HG03442 (cell line): ENCODE measurements around the gene SEPTIN5.

Source experiments
- ATAC-seq: cut with Tn5 transposase; IDR thresholded peaks from one replicate; pipeline ENCODE4 v1.9.1; 2021; ENCODE audit warnings: mild to moderate bottlenecking, moderate library complexity; ENCODE audit not compliant: unreplicated experiment

The SEPTIN5 gene

DNA sequence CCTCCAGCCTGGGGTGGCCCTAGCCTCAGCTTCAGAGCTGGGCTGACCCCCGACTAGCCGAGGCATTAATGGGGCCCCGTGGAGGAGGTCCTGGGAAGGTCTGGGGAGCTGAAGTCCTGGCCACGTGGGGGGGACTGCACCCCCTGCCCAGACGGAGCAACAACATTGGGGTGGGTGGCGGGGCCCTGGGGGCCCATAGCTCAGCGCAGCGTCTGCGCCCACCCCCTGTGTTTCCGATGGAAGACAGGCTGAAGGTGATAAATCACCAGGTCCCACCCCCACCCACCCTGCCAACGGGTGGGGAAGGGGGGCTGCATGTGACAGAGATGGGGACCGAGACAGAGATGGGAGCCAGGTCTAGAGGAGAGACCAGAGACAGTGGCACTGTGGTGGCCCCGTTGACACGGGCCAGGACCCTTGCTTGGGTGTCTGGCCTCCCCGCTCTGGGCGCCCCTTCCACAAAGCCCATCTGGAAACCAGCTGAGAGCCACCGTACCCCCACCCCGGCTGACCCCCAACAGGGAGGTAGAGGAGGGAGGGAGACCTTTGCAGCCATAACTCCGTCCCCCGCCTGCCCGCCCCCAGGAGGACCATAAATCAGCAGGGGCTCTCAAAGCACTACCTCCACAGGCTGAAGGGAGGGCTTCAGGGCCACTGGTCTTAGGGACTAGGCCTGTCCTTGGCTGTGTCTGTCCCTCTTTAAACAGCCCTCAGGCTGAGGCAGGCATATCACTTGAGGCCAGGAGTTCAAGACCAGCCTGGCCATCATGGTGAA is 17.2 kb downstream of the SEPTIN5 start:
- no peak for ATAC-seq

DNA sequence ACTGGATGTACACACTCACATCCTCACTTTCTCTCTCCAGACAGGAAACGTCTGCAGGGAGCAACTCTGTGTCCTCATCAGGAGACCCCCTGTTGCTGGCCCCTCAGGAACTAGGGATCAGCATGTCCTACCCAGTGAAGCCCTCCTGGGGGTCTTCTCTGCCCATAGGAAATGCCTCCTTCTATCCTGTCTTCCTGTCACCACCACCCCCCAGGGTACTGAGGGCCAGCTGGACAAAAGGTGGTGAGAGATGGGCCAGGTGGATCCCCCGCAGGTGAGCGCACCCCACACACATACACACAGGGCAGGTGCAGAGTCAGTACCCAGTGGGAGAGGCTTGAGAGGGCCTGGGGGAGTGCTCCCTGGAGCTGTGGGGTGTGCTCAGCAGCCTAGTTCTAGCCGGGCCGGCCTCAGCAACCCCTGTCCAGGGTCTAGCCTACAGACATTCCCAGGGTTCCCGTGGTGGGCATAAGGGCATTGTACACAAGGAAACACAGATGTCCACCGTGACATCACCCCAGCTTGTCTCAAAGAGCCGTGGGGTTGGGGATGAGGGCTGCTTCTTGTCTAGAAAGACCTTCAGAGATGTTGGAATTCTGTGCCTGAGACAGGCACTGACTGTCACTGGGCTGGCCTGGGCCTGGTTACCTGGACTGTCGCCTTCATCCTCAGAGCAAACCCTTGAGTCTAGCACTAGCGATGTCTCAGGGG is 18.3 kb downstream of the SEPTIN5 start:
- ATAC-seq, result no peak

DNA sequence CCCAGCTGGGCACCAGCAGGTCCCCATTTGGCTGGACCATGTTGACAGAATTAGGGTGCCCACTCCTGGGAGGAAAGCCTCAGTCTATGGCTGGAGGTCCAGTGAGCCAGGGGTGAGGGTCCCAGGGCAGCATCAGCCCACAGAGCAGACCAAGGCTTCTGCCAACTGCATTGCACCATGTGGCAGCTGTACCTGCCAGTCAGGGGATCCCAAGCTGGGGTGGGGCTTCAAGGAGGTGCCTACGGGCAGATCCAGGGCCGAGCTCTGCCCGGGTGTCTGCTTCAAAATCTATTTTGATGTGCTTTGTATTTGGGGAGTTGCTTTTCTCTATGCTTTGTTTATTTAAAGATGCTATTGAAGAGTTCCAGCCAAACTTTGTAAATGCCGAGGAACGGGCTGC is 19.5 kb downstream of the SEPTIN5 start:
- ATAC-seq, result no peak

DNA sequence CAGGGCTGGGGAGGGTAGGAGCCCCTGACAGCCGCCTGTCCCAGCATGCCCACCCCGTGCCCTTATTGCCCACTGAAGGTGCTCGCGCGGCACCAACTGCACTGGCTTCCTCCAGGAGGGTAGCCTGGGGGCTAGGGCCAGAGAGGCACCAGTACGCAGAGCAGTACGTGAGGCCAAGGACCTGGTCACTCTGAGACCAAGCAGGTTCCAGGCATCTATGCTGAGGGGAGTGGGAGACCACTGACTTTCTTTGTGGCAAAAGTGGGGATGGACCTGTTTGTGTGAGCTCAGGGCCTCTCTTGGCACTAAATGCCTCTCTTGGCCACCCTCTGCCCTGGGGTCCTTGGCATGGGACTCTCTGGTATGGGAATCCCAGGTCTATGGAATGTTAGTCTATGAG is 19.9 kb downstream of the SEPTIN5 start:
- ATAC-seq, result no peak

DNA sequence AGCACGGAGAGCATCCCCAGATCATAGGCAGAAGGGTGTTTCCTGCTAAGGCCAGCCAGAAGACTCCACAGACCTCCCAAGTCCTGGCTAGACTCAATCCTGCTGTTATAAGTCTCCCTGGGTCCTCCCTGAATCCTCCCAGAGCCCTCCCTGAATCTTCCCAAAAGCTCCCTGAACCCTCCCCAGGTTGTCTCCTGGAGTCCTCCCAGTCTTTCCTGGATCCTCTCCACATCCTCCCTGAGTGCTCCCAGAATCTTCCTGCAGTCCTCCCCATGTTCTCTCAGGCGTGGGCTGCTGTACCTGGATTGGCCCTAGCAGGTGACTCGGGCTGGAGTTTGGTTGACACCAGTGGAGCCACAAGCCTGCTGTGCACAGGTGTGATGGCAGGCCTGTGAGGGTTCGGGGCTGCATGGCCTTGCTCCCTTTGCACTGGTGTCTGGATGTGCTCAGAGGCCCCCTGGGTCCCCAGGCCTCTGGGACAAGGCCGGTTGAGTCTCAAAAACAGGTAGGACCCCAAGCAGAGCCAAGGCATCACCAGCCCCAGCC is 20.6 kb downstream of the SEPTIN5 start:
- no peak for ATAC-seq

DNA sequence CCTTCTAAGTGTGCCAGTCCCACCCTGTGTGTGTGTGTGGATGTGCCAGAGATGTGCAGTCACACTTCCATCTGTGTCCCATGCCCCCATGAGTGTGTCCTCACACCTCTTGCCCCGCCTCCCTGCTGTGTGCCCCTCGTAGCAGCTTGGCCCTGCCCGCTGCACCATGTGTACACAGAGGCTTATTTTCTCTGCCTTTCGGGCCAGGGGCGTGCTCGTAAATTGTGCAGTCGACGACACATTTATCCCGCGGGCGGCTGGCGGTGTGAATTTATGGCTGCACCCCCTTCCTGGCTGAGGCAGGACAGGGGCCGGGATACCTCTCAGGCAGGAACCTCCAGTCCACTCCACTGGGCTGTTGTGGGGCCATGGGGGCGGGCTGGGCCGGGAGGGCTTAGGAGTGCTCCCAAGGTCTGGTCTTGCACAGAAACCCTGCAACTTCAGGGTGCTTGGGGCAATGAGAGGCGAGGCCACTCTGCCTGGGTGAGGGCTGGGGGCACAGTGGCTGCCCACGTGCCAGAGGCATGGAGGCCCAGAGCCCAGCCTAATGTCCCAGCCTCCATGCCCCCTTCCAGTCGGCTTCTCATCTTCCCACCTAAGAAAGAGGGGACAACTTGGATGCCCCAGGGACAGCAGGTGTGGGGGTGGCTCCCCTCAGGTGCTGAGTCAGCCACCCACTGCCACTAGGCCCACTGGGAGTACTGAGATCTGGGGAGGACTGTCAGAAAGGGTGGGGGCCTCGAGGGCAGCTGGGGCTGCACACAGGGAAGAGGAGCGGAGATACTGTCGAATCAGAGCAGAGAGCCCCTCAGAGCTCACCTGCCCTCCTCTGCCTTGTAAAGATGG is 21.6 kb downstream of the SEPTIN5 start:
- ATAC-seq, result no peak

DNA sequence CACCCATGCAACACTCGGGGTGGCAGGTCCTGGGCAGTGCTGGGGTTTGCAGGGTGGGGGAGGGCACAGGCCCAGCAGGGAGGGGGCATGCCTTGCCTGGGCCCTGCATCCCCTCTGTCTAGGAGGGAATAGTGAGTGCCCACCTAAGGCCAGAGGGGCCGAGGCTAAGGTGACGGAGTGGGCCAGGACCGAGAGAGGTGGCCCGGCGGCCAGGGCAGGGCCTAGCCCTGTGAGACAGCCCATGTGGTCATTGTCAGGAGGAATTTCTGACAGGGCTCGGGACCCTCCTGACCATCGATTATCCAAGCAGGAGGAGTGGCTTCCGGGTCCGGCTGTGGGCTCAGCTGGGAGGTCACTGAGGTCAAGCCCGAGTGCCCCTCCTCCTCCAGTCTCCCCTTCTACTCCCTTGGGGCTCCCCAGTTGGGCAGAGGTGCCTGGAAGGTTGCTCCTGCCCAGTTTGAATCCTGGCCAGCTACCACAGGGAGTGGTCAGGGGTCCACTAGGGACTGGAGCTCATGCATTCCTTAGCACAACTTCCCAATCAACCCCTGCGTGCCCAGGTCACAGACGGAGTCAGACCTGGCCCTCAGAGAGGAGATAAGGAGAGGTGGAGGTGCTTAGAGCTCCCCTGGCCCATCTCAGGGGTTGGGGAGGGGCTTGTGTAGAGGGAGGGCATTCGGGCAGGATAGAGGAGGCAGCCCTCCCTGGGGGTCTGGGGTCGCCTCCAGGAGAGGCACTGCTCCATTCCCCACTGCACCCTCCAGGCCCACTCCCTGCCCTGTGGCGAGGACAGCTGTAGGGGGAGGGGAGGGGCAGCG is 23.8 kb downstream of the SEPTIN5 start:
- no peak for ATAC-seq

DNA sequence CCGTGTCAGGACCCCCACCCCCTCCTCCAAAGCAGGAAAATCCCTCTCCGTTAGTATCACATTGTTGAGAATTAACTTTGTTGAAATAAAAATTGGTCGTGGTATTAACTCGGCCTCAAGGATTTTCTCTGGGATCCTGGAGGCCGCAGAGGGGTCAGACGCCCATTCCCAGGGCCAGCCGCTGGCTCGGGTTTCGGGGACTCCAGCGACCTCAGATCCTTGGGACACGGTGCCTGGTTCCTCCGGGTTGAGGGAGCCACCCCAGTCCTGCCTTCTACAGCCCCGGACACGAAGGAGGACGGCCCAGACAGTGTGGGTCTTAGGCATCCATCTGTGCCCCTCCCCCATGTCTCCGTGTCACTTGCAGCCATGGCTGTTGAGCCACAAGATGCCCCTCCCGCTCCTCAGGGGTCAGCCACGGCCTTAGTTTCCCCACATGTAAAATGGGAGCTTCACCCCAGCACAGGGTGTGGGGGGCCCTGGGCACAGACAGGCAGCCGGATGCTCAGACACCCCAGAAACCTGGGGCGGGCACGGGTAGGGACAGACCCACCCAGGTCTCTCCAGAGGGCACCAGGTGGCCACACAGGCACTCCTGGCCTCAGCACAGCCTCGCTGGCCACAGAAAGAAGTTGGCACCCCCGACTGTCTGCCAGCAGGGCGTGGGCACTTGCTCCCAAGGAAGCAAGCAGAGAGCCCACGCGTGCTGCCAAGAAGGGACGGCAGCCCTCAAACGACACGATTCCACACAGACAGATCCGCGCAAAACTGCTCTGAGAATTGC is 24.6 kb downstream of the SEPTIN5 start:
- no peak for ATAC-seq

DNA sequence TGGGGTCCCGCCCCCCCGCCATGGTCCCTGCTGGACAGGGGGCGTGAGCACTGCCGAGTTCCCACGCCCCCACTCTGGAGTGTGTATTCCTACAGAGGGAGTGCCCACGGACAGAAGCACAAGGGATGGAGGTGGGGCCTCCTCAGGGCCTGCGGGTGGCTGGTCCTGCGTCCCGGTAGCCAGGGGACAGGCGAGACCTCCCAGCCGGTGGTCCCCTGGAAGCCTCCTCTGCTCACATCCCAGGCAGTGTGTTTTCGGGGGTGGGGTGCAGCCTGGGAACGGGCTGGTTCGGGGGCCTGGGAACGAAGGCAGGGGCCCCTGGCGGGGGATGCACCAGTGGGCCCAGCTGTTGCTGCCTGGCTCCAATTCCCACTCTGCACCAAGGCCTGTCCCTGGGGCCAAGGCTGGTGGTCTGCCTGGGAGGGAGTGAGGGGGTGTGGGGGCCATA is 25.2 kb downstream of the SEPTIN5 start:
- no peak for ATAC-seq

DNA sequence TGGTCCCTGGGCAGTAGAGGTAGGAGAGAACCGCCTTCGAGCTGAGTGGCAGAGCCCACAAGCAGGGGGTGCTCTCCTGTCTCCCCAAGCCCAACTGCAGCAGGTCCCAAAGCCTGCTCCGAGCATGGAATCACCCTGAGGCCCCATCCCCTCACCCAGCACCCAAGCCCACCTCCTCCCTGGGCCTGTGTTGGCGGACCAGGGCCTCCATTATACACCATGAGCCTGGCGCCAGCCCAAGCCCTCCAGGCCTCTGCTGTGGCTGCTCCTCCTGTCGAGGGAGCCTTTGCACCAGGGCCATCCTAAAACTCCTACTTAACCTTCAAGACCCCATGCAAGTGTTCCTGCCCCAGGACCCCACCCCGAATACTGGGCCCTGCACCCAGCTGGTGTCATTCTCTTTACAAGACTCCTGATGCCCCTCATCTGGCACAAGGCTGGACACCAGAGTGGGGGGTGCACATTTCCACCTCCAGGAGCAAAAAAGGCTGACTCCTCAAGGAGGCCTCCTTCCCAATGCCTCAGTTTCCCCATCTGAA is 25.7 kb downstream of the SEPTIN5 start:
- ATAC-seq, result no peak

DNA sequence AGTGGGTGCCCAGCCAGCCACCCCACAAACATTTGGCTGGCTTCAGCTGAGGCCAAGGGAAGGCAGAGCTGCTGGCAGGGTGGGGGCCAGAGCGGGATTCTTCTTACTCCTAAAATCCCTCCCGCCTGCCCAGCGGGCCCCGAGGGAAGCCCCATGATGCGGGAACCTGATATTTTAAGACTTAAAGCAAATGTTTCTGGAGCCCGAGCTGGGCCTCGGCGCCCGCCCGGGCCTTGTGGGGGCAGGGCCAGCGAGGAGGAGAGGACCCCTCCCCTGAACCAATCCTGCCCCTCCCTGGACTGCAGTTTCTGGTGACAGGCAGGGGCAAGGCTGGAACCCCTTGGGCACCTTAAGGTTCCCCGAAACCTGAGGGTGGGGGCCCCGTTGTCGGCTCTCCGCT is 26.3 kb downstream of the SEPTIN5 start:
- ATAC-seq, result no peak

DNA sequence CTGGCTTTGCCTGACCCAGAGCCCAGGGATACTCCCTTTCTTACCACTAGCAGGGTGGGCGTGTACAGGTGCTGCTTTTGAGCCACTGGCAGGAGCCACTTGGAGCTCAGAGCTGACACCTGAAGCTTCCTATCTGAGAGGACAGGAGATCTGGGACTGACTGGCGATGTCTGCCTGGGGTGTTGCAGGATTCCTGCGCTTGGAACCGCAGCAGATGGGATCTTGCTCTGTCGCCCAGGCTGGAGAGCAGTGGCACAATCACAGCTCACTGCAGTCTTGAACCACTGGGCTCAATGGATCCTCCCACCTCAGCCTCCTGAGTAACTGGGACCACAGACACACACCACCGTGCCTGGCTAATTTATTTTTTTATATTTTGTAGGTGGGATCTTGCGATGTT is 26.8 kb downstream of the SEPTIN5 start:
- ATAC-seq, result no peak

DNA sequence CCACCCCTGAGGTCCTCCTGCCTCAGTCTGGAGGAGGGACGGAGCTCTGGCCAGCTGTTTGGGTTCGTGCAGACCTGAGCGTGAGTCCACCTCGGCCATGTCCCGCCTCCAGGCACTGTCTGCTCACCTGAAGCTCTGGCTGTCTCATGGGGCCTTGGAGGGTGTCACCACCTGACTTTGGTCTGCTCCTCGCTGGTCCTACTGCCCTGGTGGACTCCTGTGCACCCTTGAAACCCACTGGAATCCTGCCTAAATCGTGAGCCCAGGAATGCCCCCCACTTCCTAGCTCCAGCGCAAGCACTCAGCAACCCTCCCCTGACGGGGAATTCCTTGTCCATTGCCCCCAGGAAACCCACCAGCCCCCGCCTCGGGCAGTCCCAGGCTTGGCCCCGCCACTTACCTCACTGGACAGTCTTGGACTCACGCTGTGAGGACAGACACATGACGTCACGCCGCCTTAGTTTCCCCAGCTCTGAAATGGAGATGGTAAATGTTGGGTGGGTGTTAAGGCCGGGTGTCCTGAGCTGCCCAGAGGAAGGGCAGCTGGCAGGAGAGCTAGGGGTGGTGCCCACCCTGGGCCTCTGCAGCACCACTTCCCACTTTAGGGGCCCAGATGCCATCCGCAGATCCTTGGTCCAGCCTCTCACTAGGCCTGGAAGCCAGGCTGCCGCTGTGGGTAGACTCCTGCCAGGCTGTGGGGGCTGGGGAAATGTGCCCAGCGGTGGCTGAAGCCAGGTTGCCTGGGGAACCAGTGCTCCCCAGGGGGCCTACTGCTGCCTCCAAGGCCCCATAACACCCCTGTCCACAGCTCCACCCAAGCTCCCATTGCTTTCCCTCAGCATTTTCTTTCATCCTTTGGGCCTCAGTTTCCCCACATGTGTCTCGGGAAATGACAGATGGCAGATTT is 28.1 kb downstream of the SEPTIN5 start:
- ATAC-seq, result no peak

DNA sequence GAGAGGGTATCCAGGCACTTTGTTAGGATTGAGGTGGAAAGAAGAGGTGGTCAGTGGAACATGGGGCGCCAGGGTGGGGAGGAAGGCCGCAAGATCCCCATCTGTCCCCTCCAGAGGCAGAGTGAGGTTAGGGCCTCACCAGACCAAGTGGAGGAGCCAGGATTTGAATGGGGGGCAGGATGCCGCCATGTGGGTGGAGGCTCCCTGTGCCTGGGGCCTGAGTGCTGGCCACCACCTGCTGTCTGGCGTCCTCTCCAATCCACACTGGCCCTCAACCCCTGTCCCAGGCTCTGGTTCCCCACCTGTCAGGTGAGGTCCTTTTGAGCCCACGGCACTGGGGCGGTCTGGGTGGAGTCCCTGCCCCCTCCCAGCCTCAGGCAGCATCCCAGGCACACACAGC is 28.8 kb downstream of the SEPTIN5 start:
- ATAC-seq, result no peak

DNA sequence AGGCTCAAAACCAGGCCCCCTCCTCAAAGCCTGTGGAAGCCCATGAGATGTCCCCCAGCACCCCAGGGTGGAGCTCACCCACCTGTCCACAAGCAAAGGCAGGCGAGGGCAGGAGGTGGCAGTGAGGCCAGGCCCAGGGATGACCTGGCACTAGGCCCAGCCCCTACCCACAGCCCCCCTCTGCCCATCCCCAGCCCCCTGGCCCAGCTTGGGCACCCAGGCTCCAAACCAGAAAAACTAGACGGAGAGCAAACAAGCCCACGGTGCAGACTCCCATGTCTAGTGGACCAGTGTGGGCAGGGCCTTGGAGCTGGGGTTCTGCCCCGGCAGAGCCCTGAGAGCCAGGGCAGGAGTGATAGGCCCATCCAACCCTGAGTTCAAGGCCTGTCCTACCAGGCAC is 29.3 kb downstream of the SEPTIN5 start:
- ATAC-seq, result no peak

DNA sequence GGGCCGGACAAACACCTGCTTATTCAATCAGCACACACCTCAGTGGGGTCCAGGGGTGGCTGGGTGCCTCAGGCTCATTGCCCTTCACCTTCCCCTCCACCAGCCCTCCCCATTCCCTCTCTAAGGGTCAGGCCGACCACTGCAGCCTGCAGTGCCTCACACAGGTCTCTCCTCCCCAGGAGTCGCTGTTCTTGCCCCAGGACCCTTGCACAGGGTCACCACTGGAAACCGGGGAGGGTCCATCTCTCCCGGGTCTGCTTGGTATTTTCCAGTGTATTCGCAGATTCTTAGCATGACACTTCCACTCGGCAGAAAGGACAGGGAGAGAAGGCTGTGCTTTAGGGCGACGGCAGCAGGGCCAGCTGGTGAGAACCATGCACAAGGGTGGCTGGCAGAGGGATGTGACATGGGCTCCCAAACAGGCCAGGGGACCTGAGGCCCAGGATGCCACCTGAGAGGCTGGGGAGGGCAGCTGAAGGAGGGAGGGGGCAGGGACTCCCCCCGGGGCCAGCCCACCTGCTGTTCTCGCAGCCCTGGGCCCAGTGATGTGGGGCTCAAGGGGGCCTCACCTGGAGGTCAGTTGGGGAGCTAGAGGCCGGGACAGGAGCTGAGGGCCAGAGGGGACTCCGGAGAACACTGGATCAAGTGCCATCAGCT is 30.2 kb downstream of the SEPTIN5 start:
- ATAC-seq, result no peak

DNA sequence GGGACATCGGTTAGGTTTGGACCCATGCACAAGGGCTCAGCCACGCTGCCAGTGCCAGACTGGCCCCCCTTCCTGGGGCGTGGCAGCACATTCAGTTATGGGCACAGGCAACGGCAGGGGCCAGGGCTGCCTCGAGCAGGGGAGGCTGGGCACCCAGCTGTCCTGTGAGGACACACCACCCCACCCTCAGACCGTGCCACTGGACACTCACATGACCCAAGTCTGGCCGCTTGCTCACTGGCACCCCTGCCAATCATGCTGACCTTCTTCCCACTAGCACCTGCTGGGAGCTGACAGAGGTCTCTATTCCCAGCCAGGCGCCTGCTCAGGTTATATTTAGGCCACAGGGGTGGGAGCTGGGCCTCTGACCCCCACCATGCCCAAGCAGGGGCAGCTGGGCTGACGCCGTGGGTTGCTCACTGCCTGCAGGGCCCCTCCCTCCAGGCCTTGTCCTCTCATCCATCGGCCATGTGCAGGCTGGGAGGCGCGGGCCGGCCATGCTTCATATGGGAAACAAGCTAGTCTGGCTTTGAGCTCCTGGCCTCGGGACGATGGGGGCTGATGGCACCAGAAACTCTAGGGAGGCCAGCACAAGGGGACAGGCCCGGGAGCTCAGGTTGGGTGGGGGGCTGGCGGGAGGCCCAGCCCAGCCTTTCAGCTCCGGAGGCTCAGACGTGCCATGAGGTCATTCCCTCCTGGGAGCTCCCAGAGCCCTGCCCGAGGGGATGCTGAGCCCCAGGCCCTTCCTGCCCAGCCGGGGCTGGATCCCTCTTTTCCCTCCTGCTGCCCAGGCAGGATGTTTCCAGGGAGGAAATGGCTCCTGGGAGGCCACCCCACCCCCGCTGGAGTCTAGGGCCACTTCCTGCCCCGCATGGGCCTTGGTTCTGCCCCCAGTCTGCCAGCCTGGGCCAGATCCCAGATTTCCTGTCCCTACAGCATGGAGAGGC is 31.1 kb downstream of the SEPTIN5 start:
- ATAC-seq, result no peak
